Measurements from ENCODE around the gene NT5DC3. TPM values are rescaled to one million over a fixed set of nuclear protein-coding genes. Genes with fewer than 3 reads are reported as not detected.

Gene NT5DC3
- total RNA-seq, 4 donors from 2014 or later = 3.6 to 5.8 (median 4.4) TPM

DNA sequence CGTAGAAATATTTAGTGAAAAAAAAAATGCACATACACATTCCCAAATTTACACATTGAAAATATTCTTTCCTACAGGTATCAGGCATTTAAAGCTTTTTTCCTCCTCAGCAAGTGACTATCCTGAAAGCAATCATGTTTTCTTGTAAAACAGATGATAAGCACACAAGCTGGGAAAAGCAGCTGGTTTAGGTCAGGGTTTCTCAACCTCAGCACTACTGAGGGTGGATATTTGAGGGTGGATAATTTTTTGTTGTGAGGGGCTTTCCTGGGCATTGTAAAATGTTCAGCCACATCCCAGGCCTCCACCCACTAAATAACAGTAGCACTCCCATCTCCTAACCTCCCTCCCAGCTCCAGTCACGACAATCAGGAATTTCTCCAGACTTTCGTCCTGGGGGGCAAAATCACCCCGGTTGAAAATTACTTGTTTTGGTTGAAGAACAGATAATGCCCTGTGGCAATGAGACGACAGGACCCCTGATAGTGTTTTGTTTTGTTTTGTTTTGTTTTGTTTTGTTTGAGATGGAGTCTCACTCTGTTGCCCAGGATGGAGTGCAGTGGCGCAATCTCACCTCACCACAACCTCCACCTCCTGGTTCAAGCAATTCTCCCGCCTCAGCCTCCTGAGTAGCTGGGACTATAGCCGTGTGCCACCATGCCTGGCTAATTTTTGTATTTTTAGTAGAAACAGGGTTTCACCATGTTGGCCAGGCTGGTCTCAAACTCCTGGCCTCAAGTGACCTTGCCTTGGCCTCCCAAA, 15.0 kb upstream of the NT5DC3 start:
- H3K4me1 ChIP-seq = peaks cover 10 to 15% of the 10 kb centered on the region in 2 donors
- no peak overlapping the region for H3K4me3 ChIP-seq (replicated peaks in 1 of 3)
- intact Hi-C loops (cut with DNase I) = no loop called here
- H3K9me3 ChIP-seq = no peaks in the 10 kb centered on the region
- H3K36me3 ChIP-seq = no peaks in the 10 kb centered on the region
- DNase-seq = no peak
- WGBS, 2 donors = 92 to 95% methylated on average over 8 of the region's 8 CpGs
- H3K27me3 ChIP-seq = no peaks in the 10 kb centered on the region
- H3K27ac ChIP-seq = no peak overlapping the region
- no peak for TF ChIP-seq POLR2A (IDR thresholded peaks at IDR 0.05)
- TF ChIP-seq, protein P1, sequence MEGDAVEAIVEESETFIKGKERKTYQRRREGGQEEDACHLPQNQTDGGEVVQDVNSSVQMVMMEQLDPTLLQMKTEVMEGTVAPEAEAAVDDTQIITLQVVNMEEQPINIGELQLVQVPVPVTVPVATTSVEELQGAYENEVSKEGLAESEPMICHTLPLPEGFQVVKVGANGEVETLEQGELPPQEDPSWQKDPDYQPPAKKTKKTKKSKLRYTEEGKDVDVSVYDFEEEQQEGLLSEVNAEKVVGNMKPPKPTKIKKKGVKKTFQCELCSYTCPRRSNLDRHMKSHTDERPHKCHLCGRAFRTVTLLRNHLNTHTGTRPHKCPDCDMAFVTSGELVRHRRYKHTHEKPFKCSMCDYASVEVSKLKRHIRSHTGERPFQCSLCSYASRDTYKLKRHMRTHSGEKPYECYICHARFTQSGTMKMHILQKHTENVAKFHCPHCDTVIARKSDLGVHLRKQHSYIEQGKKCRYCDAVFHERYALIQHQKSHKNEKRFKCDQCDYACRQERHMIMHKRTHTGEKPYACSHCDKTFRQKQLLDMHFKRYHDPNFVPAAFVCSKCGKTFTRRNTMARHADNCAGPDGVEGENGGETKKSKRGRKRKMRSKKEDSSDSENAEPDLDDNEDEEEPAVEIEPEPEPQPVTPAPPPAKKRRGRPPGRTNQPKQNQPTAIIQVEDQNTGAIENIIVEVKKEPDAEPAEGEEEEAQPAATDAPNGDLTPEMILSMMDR (IDR thresholded peaks at IDR 0.05) = no peak

DNA sequence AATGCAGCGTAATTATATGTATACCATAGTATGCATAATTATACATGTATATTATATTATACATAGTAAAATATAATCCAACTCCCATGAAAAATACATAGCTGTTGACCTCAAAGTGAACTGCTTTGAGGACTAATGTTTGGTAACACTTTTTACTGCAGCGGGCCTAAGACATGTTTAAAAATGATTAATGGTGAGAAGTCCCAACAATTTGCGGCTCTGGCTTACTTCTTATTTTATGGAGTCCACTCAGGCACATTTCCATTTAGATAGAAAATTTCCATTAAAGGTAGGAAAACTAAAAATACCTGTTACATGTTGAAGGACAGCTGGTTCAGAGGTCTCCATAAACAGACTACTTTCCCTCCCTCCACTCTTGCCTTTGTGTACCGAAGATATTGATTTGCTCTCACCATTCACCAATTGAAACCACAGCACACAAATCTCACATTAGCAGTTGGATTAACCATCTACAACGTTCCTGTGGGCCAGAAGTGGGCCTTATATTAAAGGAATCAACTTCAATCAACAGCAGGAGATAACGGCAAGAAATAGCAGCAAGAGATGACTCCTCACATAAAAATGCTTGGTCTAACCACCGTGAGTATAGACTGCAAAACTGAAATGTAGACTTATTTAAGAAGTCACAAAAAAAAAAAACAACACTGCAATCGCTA, 14.1 kb upstream of the NT5DC3 start:
- Histone ChIP-seq H3K27me3 (no peaks in the 10 kb centered on the region), H3K9me3 (no peaks in the 10 kb centered on the region), H3K4me3 (replicated peaks in 1 of 3) (no peak overlapping the region), H3K4me1 (peaks cover 4 to 6% of the 10 kb centered on the region in 2 donors), H3K27ac (no peak overlapping the region), H3K36me3 (no peaks in the 10 kb centered on the region)
- TF ChIP-seq, protein P1 (IDR thresholded peaks at IDR 0.05) = no peak
- TF ChIP-seq POLR2A (IDR thresholded peaks at IDR 0.05) = no peak
- intact Hi-C loops (cut with DNase I) = no loop called here
- no peak for DNase-seq
- WGBS, 2 donors = 88 to 89% methylated on average over 8 of the region's 8 CpGs

DNA sequence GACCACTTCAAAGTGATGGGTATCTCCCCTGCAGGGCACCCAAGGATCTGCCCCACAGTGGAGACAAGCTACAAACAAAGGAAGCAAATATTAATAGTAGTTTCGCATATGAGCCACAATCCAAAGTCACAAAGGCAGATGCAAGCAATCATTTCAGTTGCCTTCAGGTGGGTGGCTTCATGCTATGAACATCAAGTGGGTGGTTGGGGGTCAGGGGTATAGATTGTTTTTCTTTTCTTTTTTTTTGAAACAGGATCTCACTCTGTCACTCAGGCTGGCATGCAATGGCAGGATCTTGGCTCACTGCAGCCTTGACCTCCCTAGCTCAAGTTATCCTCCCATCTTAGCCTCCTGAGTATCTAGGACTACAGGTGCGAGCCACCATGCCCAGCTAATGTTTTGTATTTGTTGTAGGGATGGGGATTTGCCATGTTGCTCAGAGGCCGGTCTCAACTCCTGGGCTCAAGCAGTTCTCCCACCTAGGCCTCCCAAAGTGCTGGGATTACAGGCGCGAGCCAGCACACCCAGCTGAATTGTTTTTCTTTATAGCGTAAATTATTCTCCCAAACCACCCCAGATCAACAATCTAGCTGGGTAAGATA, 13.4 kb upstream of the NT5DC3 start:
- intact Hi-C loops (cut with DNase I) = no loop called here
- TF ChIP-seq POLR2A (IDR thresholded peaks at IDR 0.05) = no peak
- TF ChIP-seq, protein P1 (IDR thresholded peaks at IDR 0.05) = no peak
- Histone ChIP-seq H3K9me3 (no peaks in the 10 kb centered on the region), H3K4me1 (peaks cover 3 to 4% of the 10 kb centered on the region in 2 donors), H3K36me3 (no peaks in the 10 kb centered on the region), H3K27me3 (no peaks in the 10 kb centered on the region), H3K4me3 (replicated peaks in 1 of 3) (no peak overlapping the region), H3K27ac (no peak overlapping the region)
- no peak for DNase-seq
- 95 to 97% methylated on average over 6 of the region's 6 CpGs for WGBS, 2 donors

DNA sequence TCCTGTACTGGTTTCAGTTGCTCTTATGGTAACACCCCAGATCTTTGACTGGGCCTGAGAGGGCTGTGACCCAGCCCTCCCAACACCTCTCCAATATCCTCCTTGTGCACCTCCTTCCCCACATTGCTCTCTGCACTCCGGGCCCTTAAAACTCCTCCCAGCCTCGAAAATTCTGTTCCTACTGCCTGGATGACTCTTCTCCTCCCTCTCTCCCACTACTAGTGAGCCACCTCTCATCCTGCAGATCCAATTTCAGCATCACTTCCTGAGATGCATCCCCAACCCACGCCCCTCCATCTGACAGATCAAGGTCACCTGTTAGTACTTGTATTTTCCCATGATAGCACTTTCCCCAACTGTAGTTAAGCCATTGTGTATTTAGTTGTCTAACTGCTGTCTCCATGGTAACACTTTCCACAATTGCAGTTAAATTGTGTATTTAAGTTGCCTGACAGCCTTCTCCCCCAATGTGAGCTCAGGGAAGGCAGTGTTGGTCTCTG, 11.5 kb upstream of the NT5DC3 start:
- DNase-seq = no peak
- 44 to 47% methylated on average over 3 of the region's 3 CpGs for WGBS, 2 donors
- H3K36me3 ChIP-seq = no peaks in the 10 kb centered on the region
- TF ChIP-seq, protein P1 (IDR thresholded peaks at IDR 0.05) = no peak
- TF ChIP-seq POLR2A (IDR thresholded peaks at IDR 0.05) = no peak
- H3K4me1 ChIP-seq = peaks cover 15 to 16% of the 10 kb centered on the region in 2 donors
- intact Hi-C loops (cut with DNase I) = no loop called here
- H3K9me3 ChIP-seq = no peaks in the 10 kb centered on the region
- no peaks in the 10 kb centered on the region for H3K27me3 ChIP-seq
- H3K4me3 ChIP-seq (replicated peaks in 1 of 3) = no peak overlapping the region
- no peak overlapping the region for H3K27ac ChIP-seq
